ENCODE results near the gene SMARCA2.

DNA sequence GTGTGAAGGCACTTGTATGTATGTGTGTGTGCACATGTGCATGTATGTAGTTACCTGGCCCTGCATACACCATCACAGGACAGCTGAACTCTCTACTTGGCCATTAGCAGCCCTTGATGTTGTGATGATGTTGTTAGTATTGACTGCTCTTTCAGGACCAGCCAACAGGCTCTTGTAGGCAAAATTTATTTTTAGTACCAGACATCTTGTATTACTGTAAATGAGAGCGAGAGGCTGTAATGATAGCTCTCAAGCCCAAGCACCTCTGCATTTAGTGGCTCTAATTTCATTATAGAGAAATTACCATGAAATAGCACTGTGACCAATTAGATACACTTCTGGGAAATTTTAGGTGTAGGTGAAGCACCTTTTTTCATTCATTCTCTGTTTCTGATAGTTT lies 158.0 kb downstream of the SMARCA2 start:
- TF ChIP-seq, protein P1, sequence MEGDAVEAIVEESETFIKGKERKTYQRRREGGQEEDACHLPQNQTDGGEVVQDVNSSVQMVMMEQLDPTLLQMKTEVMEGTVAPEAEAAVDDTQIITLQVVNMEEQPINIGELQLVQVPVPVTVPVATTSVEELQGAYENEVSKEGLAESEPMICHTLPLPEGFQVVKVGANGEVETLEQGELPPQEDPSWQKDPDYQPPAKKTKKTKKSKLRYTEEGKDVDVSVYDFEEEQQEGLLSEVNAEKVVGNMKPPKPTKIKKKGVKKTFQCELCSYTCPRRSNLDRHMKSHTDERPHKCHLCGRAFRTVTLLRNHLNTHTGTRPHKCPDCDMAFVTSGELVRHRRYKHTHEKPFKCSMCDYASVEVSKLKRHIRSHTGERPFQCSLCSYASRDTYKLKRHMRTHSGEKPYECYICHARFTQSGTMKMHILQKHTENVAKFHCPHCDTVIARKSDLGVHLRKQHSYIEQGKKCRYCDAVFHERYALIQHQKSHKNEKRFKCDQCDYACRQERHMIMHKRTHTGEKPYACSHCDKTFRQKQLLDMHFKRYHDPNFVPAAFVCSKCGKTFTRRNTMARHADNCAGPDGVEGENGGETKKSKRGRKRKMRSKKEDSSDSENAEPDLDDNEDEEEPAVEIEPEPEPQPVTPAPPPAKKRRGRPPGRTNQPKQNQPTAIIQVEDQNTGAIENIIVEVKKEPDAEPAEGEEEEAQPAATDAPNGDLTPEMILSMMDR (IDR thresholded peaks at IDR 0.05; ENCODE audit: low read length): no peak
- no peak for TF ChIP-seq EZH2 (optimal IDR thresholded peaks at IDR 0.05; ENCODE audit: low read depth, low read length)

All from MM.1S (cell line).